Caco-2 (cell line): ENCODE data around the gene TPM1. TPM values are rescaled to one million over a fixed set of nuclear protein-coding genes. Genes with fewer than 3 reads are reported as not detected.

Experiments used
- BruUV-seq: library from RNA; stranded (reverse); fragments of 400-500 nt; replicated peaks from 2 replicates; lab custom pipeline; 2021; lab: Mats Ljungman, UMichigan
- CTCF ChIA-PET: fragments of 300-600 bp; sonication (Branson Sonifier 250); formaldehyde crosslinking; loops from one replicate; lab custom pipeline; 2022; ENCODE audit warnings: antibody characterized with exemption; lab: Charles Lee
- POLR2A ChIA-PET: fragments of 300-600 bp; sonication (Branson Sonifier 250); formaldehyde crosslinking; loops from one replicate; lab custom pipeline; 2022; ENCODE audit warnings: antibody characterized with exemption; lab: Charles Lee
- DNase-seq, 2 experiments: peaks; one replicate each; pipeline versions ENCODE4 v3.0.0 to v3.0.0-alpha.2; 2020 to 2022
- H3K27me3 ChIP-seq: replicated peaks from 2 replicates; pipeline ENCODE4 v1.6.0; 2011; ENCODE audit warnings: low read length; ENCODE audit not compliant: control insufficient read depth, insufficient read depth
- H3K36me3 ChIP-seq: 2 replicates; pipeline ENCODE4 v1.5.1; 2011; ENCODE audit warnings: low read length; ENCODE audit not compliant: control insufficient read depth, insufficient read depth
- H3K4me1 ChIP-seq: fragments of 250-450 bp; sonication (Bioruptor Pico); 2 replicates; pipeline ENCODE4 v1.5.1; 2020; ENCODE audit warnings: mild to moderate bottlenecking
- H3K4me3 ChIP-seq: 2 replicates; pipeline ENCODE4 v1.5.1; 2011; ENCODE audit warnings: low read depth, mild to moderate bottlenecking, control low read depth, low read length
- H3K9me3 ChIP-seq: fragments of 250-450 bp; sonication (Bioruptor Pico); 2 replicates; pipeline ENCODE4 v1.5.1; 2020; ENCODE audit warnings: mild to moderate bottlenecking, moderate library complexity
- H3K27ac Mint-ChIP-seq: one replicate; pipeline ENCODE4 v1.8.0; 2022; ENCODE audit warnings: mixed read lengths; ENCODE audit not compliant: unreplicated experiment
- H3K27me3 Mint-ChIP-seq: one replicate; pipeline ENCODE4 v1.8.0; 2022; ENCODE audit warnings: mixed read lengths; ENCODE audit not compliant: insufficient read depth, unreplicated experiment
- H3K36me3 Mint-ChIP-seq: one replicate; pipeline ENCODE4 v1.8.0; 2022; ENCODE audit warnings: mild to moderate bottlenecking, mixed read lengths; ENCODE audit not compliant: insufficient read depth, unreplicated experiment
- H3K4me1 Mint-ChIP-seq: one replicate; pipeline ENCODE4 v1.8.0; 2022; ENCODE audit warnings: low read depth, mixed read lengths; ENCODE audit not compliant: unreplicated experiment
- H3K4me3 Mint-ChIP-seq: one replicate; pipeline ENCODE4 v1.8.0; 2022; ENCODE audit warnings: mild to moderate bottlenecking, moderate library complexity, mixed read lengths; ENCODE audit not compliant: unreplicated experiment
- H3K9me3 Mint-ChIP-seq: one replicate; pipeline ENCODE4 v1.8.0; 2022; ENCODE audit warnings: mixed read lengths; ENCODE audit not compliant: unreplicated experiment
- intact Hi-C: fragments of 100-400 bp; cut with micrococcal nuclease; formaldehyde crosslinking; loops from one replicate; pipeline ENCODE4 v1.10.0; 2022; ENCODE audit not compliant: unreplicated experiment
- total RNA-seq: library from RNA; stranded (reverse); gene quantifications from 2 replicates; pipeline ENCODE4 v1.2.3, GENCODE V29; 2022
- TF ChIP-seq, protein P1 (sequence below), 2 experiments: fragments of 200-600 bp in 1 of 2; IDR thresholded peaks; 1 replicate in 1 of 2; 2 replicates in 1 of 2; pipeline versions ENCODE4 v1.5.1 to v1.8.0; 2011 to 2022; ENCODE audit warnings: antibody characterized with exemption in 1 of 2, control low read depth in 1 of 2, inconsistent platforms in 1 of 2, low read depth in 1 of 2, low read length in 1 of 2, mild to moderate bottlenecking in 1 of 2, moderate library complexity in 1 of 2; ENCODE audit not compliant: insufficient read depth in 1 of 2, severe bottlenecking in 1 of 2, unreplicated experiment in 1 of 2

TPM1 gene
- total RNA-seq, 1 experiment from 2014 or later: 193 TPM

DNA sequence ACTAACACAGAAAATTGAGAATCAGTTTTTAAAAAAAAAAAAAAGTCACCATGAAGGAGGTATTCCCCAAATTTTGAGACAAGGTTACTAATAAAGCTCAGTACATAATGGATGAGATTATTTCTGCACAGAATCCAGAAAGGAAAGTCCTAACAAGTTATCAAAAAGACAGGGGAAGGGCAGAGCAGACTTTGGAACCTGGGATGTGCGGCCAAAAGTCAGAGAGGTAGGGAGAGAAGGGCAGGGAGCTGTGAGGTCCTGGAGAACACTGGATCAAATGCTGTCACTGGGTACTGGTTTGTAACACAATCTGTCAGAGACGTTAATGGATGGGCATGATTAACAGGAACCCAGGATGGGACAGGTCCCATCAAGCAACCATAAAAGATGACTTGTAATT, 67.0 kb downstream of the TPM1 start:
- no peak overlapping the region for H3K27ac Mint-ChIP-seq
- H3K4me3 Mint-ChIP-seq: no peak overlapping the region
- H3K36me3 ChIP-seq: no peaks in the 10 kb centered on the region
- intact Hi-C loops: no loop called here
- H3K4me3 ChIP-seq: no peak overlapping the region
- H3K27me3 Mint-ChIP-seq: no peaks in the 10 kb centered on the region
- no TSS peak for BruUV-seq
- H3K4me1 ChIP-seq: no peaks in the 10 kb centered on the region
- no peaks in the 10 kb centered on the region for H3K4me1 Mint-ChIP-seq
- ChIA-PET POLR2A (no interaction called here), CTCF (no interaction called here)
- no peaks in the 10 kb centered on the region for H3K36me3 Mint-ChIP-seq
- no peaks in the 10 kb centered on the region for H3K9me3 ChIP-seq
- DNase-seq: no peak
- peaks cover 11% of the 10 kb centered on the region for H3K9me3 Mint-ChIP-seq
- H3K27me3 ChIP-seq: no peaks in the 10 kb centered on the region
- TF ChIP-seq, protein P1, sequence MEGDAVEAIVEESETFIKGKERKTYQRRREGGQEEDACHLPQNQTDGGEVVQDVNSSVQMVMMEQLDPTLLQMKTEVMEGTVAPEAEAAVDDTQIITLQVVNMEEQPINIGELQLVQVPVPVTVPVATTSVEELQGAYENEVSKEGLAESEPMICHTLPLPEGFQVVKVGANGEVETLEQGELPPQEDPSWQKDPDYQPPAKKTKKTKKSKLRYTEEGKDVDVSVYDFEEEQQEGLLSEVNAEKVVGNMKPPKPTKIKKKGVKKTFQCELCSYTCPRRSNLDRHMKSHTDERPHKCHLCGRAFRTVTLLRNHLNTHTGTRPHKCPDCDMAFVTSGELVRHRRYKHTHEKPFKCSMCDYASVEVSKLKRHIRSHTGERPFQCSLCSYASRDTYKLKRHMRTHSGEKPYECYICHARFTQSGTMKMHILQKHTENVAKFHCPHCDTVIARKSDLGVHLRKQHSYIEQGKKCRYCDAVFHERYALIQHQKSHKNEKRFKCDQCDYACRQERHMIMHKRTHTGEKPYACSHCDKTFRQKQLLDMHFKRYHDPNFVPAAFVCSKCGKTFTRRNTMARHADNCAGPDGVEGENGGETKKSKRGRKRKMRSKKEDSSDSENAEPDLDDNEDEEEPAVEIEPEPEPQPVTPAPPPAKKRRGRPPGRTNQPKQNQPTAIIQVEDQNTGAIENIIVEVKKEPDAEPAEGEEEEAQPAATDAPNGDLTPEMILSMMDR (IDR thresholded peaks at IDR 0.05; ENCODE audit: insufficient read depth in 1 of 2, low read depth in 1 of 2, low read length in 1 of 2, severe bottlenecking in 1 of 2, unreplicated experiment in 1 of 2): no peak

DNA sequence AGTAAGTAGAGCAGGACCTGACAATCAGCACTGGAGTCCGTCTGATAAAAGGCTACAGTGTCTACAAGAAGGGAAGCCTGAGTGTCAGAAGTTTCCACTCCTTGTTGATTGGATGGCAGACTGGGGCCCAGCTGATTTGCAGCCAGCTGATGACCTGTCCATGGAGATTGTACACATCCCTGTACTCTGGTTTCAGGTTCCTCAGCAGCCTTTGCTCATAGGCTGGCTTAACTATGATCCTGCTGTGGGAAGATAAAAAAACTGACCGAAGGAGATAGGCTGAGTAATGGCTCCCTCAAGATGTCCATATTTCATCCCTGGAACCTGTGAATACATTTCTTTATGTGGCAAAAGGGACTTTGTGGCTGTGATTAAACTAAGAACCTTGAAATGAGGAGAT, 67.4 kb downstream of the TPM1 start:
- H3K9me3 ChIP-seq: no peaks in the 10 kb centered on the region
- ChIA-PET POLR2A (no interaction called here), CTCF (no interaction called here)
- Mint-ChIP-seq H3K27me3 (no peaks in the 10 kb centered on the region), H3K27ac (no peak overlapping the region), H3K9me3 (peaks cover 11% of the 10 kb centered on the region), H3K4me1 (no peaks in the 10 kb centered on the region), H3K4me3 (no peak overlapping the region), H3K36me3 (no peaks in the 10 kb centered on the region)
- H3K36me3 ChIP-seq: no peaks in the 10 kb centered on the region
- H3K27me3 ChIP-seq: no peaks in the 10 kb centered on the region
- H3K4me3 ChIP-seq: no peak overlapping the region
- DNase-seq: no peak
- no peaks in the 10 kb centered on the region for H3K4me1 ChIP-seq
- TF ChIP-seq, protein P1 (IDR thresholded peaks at IDR 0.05; ENCODE audit: insufficient read depth in 1 of 2, low read depth in 1 of 2, low read length in 1 of 2, severe bottlenecking in 1 of 2, unreplicated experiment in 1 of 2): no peak
- BruUV-seq: no TSS peak
- intact Hi-C loops: no loop called here

DNA sequence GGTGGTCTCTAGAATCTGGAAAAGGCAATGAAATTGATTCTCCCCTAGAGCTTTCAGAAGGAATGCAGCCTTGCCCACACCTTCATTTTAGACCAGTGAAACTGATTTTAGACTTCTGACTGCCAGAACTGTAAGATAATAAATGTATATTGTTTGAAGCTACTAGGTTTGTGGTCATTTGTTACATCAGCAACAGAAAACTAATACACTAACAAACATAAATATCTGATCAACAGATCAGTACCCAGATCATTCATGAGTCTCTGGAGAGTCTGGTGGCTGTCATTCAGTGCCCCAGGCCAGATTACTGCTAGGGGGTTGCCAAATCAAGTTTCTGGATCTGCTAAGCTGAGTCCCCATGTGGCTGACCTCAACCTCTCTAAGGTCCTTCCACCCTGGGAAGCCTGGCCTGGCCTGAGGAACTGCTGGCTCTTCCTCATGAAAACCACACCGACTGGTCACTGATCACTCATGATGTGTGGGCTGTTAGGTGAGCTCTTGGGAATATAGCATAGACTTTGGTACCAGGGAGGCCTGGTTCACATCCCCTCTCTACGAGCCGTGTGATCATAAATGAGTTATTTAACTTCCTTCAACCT, 68.0 kb downstream of the TPM1 start:
- peaks cover 11% of the 10 kb centered on the region for H3K9me3 Mint-ChIP-seq
- POLR2A ChIA-PET: no interaction called here
- H3K4me1 Mint-ChIP-seq: no peaks in the 10 kb centered on the region
- H3K4me3 Mint-ChIP-seq: no peak overlapping the region
- Histone ChIP-seq H3K36me3 (no peaks in the 10 kb centered on the region), H3K4me3 (no peak overlapping the region), H3K9me3 (no peaks in the 10 kb centered on the region), H3K27me3 (no peaks in the 10 kb centered on the region), H3K4me1 (no peaks in the 10 kb centered on the region)
- CTCF ChIA-PET: no interaction called here
- no peak for DNase-seq
- intact Hi-C loops: no loop called here
- no peak overlapping the region for H3K27ac Mint-ChIP-seq
- H3K36me3 Mint-ChIP-seq: no peaks in the 10 kb centered on the region
- no peaks in the 10 kb centered on the region for H3K27me3 Mint-ChIP-seq
- TF ChIP-seq, protein P1 (IDR thresholded peaks at IDR 0.05; ENCODE audit: insufficient read depth in 1 of 2, low read depth in 1 of 2, low read length in 1 of 2, severe bottlenecking in 1 of 2, unreplicated experiment in 1 of 2): no peak
- BruUV-seq: no TSS peak
